Breast epithelium (tissue), 4 donors: Measurements from ENCODE around the gene SCGB3A2. TPM values are rescaled to one million over a fixed set of nuclear protein-coding genes. Genes with fewer than 3 reads are reported as not detected.
"Not testable (repeated sequence)": the region's sequence is repeated elsewhere in the genome, so short reads cannot be mapped to it uniquely, and the experiment has no call there.

ENCODE experiments used
- DNase-seq, 2 donors: peaks; one replicate each; pipeline ENCODE4 v3.0.0-alpha.2; 2019; ENCODE audit warnings: low spot score in 2 of 2
- H3K27ac ChIP-seq, 2 donors: fragments of 200-600 bp; sonication (generic) in 1 of 2; one replicate each; pipeline ENCODE4 v1.5.1; 2016 to 2019; ENCODE audit warnings: mild to moderate bottlenecking in 1 of 2
- H3K27me3 ChIP-seq, 2 donors: fragments of 200-600 bp; sonication (generic) in 1 of 2; one replicate each; pipeline versions ENCODE4 v1.5.1 to v1.6.0; 2017 to 2019; ENCODE audit warnings: control low read depth in 1 of 2, mild to moderate bottlenecking in 1 of 2
- H3K36me3 ChIP-seq: fragments of 200-600 bp; one replicate; pipeline ENCODE4 v1.5.1; 2019
- H3K4me1 ChIP-seq, 2 donors: fragments of 200-600 bp; sonication (generic); one replicate each; pipeline ENCODE4 v1.5.1; 2016 to 2019; ENCODE audit warnings: control low read depth in 1 of 2
- H3K4me3 ChIP-seq, 3 donors: fragments of 200-600 bp; sonication (generic); 1 replicate in 2 of 3; 2 replicates in 1 of 3; pipeline ENCODE4 v1.5.1; 2016 to 2019; ENCODE audit warnings: mild to moderate bottlenecking in 3 of 3, moderate library complexity in 2 of 3
- H3K9me3 ChIP-seq, 2 donors: fragments of 200-600 bp; sonication (generic) in 1 of 2; one replicate each; pipeline ENCODE4 v1.5.1; 2016 to 2019; ENCODE audit warnings: control low read depth in 1 of 2
- POLR2A ChIP-seq: fragments of 450-650 bp; IDR thresholded peaks from one replicate; pipeline ENCODE4 v1.6.1; 2016; ENCODE audit warnings: antibody characterized with exemption, mild to moderate bottlenecking, moderate library complexity
- POLR2AphosphoS5 ChIP-seq, 3 donors: sonication (generic); formaldehyde crosslinking; IDR thresholded peaks; one replicate each; pipeline ENCODE4 v1.6.1; 2017; ENCODE audit warnings: antibody characterized with exemption in 3 of 3
- intact Hi-C: fragments of 100-400 bp; cut with DNase I; formaldehyde crosslinking; loops from one replicate; pipeline ENCODE4 v1.15.1; 2023; ENCODE audit warnings: low total_unique reads
- total RNA-seq, 3 donors: library from RNA; depleted of rRNA; stranded (reverse); fragments of >200 nt; gene quantifications; one replicate each; pipeline ENCODE4 v1.1.0, GENCODE V29; 2016
- TF ChIP-seq, protein P1 (sequence below), 3 donors: fragments of 450-650 bp; IDR thresholded peaks; one replicate each; pipeline ENCODE4 v1.5.1; 2016 to 2017; ENCODE audit warnings: antibody characterized with exemption in 3 of 3, mild to moderate bottlenecking in 3 of 3, moderate library complexity in 3 of 3

Gene SCGB3A2
- total RNA-seq, 3 donors from 2014 or later = not detected

DNA sequence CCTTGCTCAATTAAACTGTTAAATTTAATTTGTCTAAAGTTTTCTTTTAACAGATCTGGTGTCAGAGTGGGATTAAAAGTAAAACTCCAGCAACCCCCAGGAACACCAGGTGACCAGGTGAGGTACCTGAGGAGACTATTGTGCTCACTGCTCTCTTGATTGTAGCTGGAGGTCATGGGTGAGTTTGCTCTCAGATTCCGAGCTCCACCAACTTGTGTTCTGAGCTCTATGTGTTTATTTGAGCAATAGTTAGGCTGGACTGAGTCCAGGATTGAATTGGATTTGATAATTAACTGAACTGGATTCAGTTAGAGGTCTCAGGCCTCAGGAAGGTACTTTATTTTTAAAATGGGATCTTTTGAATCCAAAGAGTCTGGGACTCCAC, 17.9 kb upstream of the SCGB3A2 start:
- DNase-seq = no peak
- TF ChIP-seq, protein P1, sequence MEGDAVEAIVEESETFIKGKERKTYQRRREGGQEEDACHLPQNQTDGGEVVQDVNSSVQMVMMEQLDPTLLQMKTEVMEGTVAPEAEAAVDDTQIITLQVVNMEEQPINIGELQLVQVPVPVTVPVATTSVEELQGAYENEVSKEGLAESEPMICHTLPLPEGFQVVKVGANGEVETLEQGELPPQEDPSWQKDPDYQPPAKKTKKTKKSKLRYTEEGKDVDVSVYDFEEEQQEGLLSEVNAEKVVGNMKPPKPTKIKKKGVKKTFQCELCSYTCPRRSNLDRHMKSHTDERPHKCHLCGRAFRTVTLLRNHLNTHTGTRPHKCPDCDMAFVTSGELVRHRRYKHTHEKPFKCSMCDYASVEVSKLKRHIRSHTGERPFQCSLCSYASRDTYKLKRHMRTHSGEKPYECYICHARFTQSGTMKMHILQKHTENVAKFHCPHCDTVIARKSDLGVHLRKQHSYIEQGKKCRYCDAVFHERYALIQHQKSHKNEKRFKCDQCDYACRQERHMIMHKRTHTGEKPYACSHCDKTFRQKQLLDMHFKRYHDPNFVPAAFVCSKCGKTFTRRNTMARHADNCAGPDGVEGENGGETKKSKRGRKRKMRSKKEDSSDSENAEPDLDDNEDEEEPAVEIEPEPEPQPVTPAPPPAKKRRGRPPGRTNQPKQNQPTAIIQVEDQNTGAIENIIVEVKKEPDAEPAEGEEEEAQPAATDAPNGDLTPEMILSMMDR (IDR thresholded peaks at IDR 0.05) = no peak
- H3K4me1 ChIP-seq = no peaks in the 10 kb centered on the region
- no peak overlapping the region for H3K27ac ChIP-seq
- intact Hi-C loops = no loop called here
- no peak overlapping the region for H3K4me3 ChIP-seq
- H3K27me3 ChIP-seq = no peaks in the 10 kb centered on the region
- H3K9me3 ChIP-seq = no peaks in the 10 kb centered on the region
- no peaks in the 10 kb centered on the region for H3K36me3 ChIP-seq

DNA sequence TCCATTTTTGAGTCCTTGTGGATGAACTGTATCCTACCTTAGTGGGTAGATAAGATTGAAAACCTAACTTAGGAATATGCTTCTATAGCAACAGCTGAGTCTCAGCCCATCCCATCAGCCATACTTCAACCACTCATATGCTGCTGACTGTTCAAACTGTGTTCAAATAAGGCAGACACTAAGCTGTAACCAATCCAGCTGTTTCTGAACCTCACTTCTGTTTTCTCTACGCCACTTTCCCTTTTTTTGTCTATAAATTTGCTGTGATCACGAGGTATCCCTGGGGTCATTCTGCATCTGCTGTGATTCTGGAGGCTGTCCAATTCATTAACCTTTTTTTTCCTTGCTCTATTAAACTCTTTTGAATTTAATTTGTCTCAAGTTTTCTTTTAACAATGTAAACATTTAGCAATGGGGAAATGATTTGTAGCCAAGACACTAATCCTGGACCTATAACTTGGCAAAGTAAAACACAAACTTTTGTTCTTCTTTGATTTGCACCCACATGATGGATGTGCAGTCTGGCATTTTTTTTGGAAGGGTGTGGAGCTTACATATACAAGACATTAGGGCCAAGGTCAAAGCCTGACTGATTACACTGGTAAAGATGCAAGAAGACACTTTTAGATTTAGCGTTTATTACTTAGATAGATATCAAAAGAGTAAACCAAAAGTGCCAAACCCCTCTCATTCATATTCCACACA, 14.9 kb upstream of the SCGB3A2 start:
- TF ChIP-seq, protein P1 (IDR thresholded peaks at IDR 0.05) = no peak
- TF ChIP-seq POLR2AphosphoS5 (IDR thresholded peaks at IDR 0.05) = no peak
- no peaks in the 10 kb centered on the region for H3K27me3 ChIP-seq
- H3K36me3 ChIP-seq = no peaks in the 10 kb centered on the region
- intact Hi-C loops = no loop called here
- DNase-seq = no peak
- no peaks in the 10 kb centered on the region for H3K4me1 ChIP-seq
- no peak overlapping the region for H3K27ac ChIP-seq
- no peaks in the 10 kb centered on the region for H3K9me3 ChIP-seq
- no peak overlapping the region for H3K4me3 ChIP-seq

GRCh38 chr5:147869112-147869511, 9.4 kb upstream of the SCGB3A2 start:
- H3K4me1 ChIP-seq = no peaks in the 10 kb centered on the region
- intact Hi-C loops = no loop called here
- TF ChIP-seq, protein P1 (IDR thresholded peaks at IDR 0.05) = no peak
- TF ChIP-seq POLR2AphosphoS5 (IDR thresholded peaks at IDR 0.05) (no peak), POLR2A (no peak)
- no peak overlapping the region for H3K4me3 ChIP-seq
- H3K27me3 ChIP-seq = no peaks in the 10 kb centered on the region
- no peaks in the 10 kb centered on the region for H3K36me3 ChIP-seq
- DNase-seq = no peak
- H3K9me3 ChIP-seq = no peaks in the 10 kb centered on the region
- no peak overlapping the region for H3K27ac ChIP-seq

- intact Hi-C loops, H3K4me1 ChIP-seq, H3K36me3 ChIP-seq, H3K27me3 ChIP-seq, H3K9me3 ChIP-seq, DNase-seq, H3K27ac ChIP-seq, H3K4me3 ChIP-seq: not testable (repeated sequence)
These were observed 8.6 kb upstream of the SCGB3A2 start for GRCh38 chr5:147869892-147870291.

- DNase-seq, H3K27ac ChIP-seq, H3K4me3 ChIP-seq, H3K36me3 ChIP-seq, H3K9me3 ChIP-seq, H3K27me3 ChIP-seq, intact Hi-C loops, H3K4me1 ChIP-seq: not testable (repeated sequence)
These were observed 6.4 kb upstream of the SCGB3A2 start for GRCh38 chr5:147871980-147872549.

DNA sequence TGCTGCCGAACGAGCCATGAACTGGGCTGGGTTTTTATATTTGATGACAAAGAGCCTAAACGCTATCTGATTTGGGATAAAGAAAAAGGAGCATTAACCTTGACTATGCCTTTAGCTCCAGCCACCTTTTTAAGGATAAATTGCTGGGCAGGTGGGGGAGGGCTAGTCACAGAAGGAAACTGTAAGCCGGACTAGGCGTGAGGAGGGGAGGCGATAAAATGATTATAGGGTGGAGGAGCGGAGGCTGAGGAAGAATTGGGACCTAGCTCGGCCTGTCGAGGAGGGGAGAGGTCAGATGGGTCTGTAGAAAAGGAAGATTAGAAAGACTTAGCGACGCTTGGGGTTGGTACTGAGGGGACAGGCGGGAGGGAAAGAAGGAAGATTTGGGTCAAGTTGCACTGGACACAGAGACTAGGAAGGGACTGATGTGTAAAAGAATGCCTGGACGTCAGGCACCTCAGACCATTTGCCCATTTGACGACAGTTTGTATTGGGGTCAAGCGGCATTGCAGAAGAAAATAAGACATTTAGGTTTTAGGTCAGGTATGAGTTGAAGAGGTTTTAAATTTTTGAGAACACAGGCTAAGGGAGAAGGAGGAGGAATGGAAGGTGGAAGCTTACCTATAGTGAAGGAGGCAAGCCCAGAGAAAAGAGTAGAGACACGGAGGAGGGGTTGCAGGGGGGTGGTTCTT, 5.6 kb upstream of the SCGB3A2 start:
- H3K36me3 ChIP-seq, H3K9me3 ChIP-seq, H3K27ac ChIP-seq, H3K4me1 ChIP-seq, H3K27me3 ChIP-seq, DNase-seq, H3K4me3 ChIP-seq, intact Hi-C loops: not testable (repeated sequence)

GRCh38 chr5:147874118-147874875, 4.2 kb upstream of the SCGB3A2 start:
- H3K27me3 ChIP-seq, H3K4me3 ChIP-seq, H3K36me3 ChIP-seq, H3K27ac ChIP-seq, H3K9me3 ChIP-seq, H3K4me1 ChIP-seq, intact Hi-C loops, DNase-seq: not testable (repeated sequence)
